DND-41 (cell line): ENCODE measurements around the gene SHTN1.

Experiments
- CTCF ChIP-seq: IDR thresholded peaks from 2 replicates; pipeline ENCODE4 v1.5.1; 2012; ENCODE audit warnings: borderline replicate concordance, low read length, moderate library complexity, mild to moderate bottlenecking; ENCODE audit not compliant: poor library complexity, severe bottlenecking; ENCODE audit errors: extremely low read depth
- EZH2 ChIP-seq: IDR thresholded peaks from 3 replicates; pipeline ENCODE4 v1.6.1; 2012; ENCODE audit warnings: borderline replicate concordance, low read depth, mild to moderate bottlenecking, moderate library complexity, low read length, inconsistent platforms; ENCODE audit not compliant: severe bottlenecking

GRCh38 chr10:116875897-116876296 is 129.1 kb downstream of the SHTN1 start:
- TF ChIP-seq CTCF (no peak), EZH2 (no peak)
